Astrocyte of the spinal cord (primary cell): ENCODE results near the gene GADD45A.

Source experiments
- DNase-seq: peaks from one replicate; pipeline ENCODE4 v3.0.0; 2011; ENCODE audit warnings: low read depth, low spot score
- H3K4me3 ChIP-seq: 2 replicates; pipeline ENCODE4 v1.5.1; 2011; ENCODE audit warnings: low read depth, mild to moderate bottlenecking, low read length, moderate library complexity
- in situ Hi-C: cut with HindIII; loops from 2 replicates; pipeline ENCODE4 v1.10.0; 2017; ENCODE audit warnings: low sequenced_read_pairs
- TF ChIP-seq, protein P1 (sequence below): IDR thresholded peaks from 2 replicates; pipeline ENCODE4 v1.5.1; 2012; ENCODE audit warnings: low read depth, mild to moderate bottlenecking, low read length, inconsistent platforms

Gene GADD45A

DNA sequence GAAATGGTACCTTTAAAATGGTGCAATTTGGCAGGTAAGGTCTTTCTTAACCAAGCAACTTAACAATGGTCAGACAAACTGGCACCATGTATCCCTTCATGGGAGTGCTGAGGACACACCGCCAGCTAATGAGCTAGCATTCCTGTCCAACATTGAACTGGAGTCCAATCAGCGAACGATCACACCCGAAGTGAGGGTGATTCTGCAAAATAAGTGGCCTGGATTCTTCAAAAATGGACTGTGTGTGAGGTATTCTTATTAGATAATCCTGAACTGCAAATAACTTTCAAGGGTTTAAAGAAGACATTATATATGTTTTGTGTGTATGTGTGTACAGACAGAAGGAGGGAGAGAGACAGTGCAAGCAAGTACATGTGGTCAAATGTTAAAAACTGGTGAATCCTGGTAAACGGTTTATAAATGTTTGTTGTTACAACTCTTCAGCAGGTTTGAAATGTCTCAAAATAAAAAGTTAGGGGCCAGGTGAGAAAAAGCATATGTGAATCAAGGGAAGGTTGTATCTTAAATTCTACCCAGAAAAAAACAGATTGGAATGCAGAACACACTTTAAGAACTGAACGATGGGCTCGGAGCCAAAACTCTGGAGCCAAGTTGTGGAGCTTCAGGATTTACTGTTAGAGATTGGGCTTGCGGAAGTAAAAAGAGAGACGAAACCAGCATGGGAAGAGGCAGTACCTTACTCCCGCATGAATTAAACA is 20.9 kb downstream of the GADD45A start:
- no peak overlapping the region for H3K4me3 ChIP-seq
- in situ Hi-C loops = no loop called here
- DNase-seq = no peak
- TF ChIP-seq, protein P1, sequence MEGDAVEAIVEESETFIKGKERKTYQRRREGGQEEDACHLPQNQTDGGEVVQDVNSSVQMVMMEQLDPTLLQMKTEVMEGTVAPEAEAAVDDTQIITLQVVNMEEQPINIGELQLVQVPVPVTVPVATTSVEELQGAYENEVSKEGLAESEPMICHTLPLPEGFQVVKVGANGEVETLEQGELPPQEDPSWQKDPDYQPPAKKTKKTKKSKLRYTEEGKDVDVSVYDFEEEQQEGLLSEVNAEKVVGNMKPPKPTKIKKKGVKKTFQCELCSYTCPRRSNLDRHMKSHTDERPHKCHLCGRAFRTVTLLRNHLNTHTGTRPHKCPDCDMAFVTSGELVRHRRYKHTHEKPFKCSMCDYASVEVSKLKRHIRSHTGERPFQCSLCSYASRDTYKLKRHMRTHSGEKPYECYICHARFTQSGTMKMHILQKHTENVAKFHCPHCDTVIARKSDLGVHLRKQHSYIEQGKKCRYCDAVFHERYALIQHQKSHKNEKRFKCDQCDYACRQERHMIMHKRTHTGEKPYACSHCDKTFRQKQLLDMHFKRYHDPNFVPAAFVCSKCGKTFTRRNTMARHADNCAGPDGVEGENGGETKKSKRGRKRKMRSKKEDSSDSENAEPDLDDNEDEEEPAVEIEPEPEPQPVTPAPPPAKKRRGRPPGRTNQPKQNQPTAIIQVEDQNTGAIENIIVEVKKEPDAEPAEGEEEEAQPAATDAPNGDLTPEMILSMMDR = no peak

DNA sequence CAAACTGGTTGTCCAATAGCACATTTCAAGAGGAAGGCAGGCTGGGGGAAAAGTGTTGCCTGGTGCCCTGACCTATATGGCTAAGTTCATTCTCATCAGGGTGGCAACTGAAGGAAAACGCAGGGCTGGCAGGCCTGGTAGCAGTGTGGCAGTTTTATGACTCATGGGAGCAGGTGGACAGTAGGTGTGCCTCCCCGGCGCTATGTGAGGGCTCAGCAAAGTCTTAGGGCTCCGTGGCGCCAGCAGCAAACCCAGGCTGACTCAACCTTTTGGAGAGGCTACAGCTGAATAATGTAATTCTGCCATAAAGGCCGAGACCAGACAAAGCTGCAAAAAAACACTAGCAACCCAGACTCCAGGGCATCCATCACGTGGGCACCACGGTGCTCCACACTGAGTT is 23.6 kb downstream of the GADD45A start:
- TF ChIP-seq, protein P1 = no peak
- in situ Hi-C loops = no loop called here
- DNase-seq = no peak
- H3K4me3 ChIP-seq = no peak overlapping the region

DNA sequence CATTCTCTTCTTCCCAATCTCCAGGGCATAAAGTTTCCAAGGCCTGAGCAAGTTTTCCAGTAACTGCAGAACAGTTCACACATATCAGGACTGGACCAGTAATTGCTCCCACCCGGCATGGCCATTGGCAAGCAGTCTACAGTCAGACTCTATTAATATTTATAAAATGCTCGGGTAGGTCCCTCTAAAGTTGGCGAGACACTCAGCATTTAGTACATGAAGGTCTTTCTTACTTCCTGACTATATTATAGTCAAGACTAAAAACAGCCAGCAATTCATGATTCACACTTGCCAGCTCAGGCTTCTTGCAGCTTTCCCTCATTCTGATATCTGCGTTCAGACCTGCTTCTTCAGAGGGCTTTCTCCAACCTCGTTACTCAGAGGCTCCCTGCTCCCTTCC is 25.4 kb downstream of the GADD45A start:
- in situ Hi-C loops = no loop called here
- no peak overlapping the region for H3K4me3 ChIP-seq
- peak; percentile 81 for DNase-seq
- TF ChIP-seq, protein P1 = no peak

DNA sequence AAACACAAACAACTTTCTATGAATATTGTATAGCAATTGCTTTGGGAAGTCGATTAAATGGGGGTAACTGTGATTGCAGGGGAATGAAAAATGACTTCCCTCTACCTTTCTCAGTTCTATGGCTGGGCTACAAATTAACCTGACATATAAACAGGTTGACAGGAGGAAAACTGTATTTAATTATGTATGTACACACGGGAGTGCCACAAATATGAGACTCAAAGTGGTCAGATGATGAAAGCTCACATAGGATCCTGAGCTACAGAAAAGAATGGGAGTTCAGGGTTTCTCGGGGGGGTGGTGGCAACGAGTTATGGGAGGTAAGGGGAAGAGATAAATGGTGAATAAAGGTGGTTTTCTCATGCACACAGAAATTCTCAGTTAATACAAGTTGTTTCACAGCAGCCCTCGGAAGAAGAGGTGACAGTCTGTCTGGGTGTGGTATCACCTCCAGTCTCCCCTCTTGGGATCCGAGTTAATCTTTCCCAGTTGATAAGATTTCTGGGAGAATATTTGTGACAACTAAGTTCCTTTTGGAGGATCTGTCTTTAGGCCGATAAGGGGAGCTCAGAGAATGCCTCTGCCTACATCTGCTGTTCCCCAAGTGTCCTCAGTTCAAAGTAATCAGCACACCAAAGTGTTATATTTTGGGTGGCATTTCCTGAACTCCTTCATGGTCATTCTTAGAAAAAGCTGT is 26.3 kb downstream of the GADD45A start:
- no peak overlapping the region for H3K4me3 ChIP-seq
- DNase-seq = no peak
- TF ChIP-seq, protein P1 = no peak
- in situ Hi-C loops = no loop called here

DNA sequence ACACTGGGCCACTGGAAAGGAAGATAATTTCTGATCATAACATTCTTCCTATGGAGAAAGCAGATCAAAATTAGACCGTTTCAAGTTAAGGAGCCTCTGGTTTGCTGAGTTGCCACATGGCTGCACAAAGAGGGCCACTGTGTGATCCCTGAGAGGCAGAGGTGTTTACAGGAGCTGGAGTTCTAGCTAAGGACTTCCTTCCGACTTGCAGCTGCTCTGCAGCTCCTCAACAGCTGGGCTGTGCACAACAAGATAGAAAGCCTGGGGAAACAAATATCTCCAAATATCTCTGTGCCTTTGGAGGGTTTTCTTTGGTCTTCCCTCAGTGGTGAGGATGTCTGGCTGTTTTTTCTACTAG is 26.8 kb downstream of the GADD45A start:
- no peak for DNase-seq
- TF ChIP-seq, protein P1 = no peak
- in situ Hi-C loops = no loop called here
- no peak overlapping the region for H3K4me3 ChIP-seq

DNA sequence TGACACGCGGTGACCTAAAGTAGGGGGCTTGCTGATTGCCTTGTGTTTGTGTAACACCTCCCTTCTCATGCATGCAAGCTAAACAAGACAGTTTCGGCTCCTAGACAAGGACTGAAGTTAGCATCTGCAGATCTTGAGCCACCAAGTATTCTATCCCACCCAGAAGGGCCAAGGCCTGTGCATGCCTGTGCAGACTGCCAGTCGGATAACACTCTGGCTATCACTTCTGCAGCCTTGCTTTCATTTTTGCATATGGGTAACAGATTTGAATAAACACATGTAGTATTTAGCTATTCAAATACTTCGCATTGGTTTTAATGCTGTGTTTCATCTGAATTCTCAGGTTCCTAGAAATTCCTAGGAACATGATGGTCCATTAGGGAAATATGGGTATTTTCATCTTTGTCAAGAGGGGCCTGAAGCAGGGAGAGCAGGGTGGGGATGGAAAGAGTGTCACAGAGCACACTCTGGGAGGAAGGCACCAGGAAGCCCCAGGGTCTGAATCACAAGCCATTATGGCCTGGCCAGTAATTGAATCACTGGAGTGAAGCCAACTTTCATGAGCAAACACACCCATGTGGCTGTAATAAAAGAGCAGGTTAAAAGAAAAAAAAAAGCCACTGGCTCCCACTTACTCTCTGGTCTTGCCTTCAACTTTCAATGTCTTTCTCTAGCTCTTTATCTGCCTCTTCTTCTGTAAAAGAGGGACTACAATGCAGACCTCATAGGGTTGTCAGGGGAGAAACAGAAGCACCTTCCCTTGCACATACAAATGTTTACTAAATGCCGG is 28.3 kb downstream of the GADD45A start:
- peak; percentile 91 for DNase-seq
- H3K4me3 ChIP-seq = no peak overlapping the region
- TF ChIP-seq, protein P1 = no peak
- in situ Hi-C loops = no loop called here
